ENCODE measurements around the gene MAGOH.

Gene MAGOH

DNA sequence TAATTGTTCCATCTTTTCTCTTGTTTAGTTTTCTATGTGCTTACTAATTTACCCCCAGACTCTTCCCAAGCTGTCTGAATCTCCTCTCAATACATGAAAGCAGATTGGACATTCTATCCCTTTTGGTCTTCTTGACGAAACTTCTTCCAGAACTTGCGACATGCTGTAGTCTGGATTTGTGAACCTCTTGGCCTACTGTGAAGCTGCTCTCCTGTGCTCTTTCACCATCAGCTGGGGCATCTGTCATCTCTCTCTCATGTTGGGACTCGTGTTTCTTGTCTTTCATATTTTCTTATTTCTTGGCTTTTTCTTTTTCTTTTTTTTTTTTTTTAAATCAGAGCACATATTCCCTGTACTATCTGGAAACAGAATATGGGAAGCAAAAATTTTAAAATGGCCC, 34.9 kb downstream of the MAGOH start:
- Histone ChIP-seq H3K79me2 (ENCODE audit: insufficient read depth, low read length) (peaks cover 3% of the 10 kb centered on the region; the same call in 1 of the 2 replicates), H3K27me3 (ENCODE audit: insufficient read depth, low read length, poor library complexity, severe bottlenecking) (no peaks in the 10 kb centered on the region), H3K9me3 (ENCODE audit: insufficient read depth, low read depth, low read length) (peaks cover 17% of the 10 kb centered on the region; the same call in 1 of the 2 replicates), H2AFZ (ENCODE audit: low read length) (no peak overlapping the region), H4K20me1 (ENCODE audit: insufficient read depth, low read length, poor library complexity, severe bottlenecking) (no peaks in the 10 kb centered on the region), H3K9ac (ENCODE audit: low read depth, low read length, poor library complexity, severe bottlenecking) (no peak overlapping the region), H3K4me2 (ENCODE audit: low read depth, low read length, poor library complexity, severe bottlenecking) (no peak overlapping the region), H3K4me3 (ENCODE audit: low read length, poor library complexity, severe bottlenecking) (no peak overlapping the region), H3K36me3 (ENCODE audit: insufficient read depth, low read length) (peaks cover 24% of the 10 kb centered on the region; the same call in 1 of the 2 replicates), H3K4me1 (ENCODE audit: insufficient read depth, low read length, poor library complexity, severe bottlenecking) (peaks cover 3% of the 10 kb centered on the region), H3F3A (ENCODE audit: low read depth) (no peaks in the 10 kb centered on the region), H3K9me2 (replicated peaks; ENCODE audit: low read depth, low read length) (no peaks in the 10 kb centered on the region)
- no peak for TF ChIP-seq EZH2phosphoT487 (IDR thresholded peaks at IDR 0.05; ENCODE audit: borderline replicate concordance)
- TF ChIP-seq, protein P1, sequence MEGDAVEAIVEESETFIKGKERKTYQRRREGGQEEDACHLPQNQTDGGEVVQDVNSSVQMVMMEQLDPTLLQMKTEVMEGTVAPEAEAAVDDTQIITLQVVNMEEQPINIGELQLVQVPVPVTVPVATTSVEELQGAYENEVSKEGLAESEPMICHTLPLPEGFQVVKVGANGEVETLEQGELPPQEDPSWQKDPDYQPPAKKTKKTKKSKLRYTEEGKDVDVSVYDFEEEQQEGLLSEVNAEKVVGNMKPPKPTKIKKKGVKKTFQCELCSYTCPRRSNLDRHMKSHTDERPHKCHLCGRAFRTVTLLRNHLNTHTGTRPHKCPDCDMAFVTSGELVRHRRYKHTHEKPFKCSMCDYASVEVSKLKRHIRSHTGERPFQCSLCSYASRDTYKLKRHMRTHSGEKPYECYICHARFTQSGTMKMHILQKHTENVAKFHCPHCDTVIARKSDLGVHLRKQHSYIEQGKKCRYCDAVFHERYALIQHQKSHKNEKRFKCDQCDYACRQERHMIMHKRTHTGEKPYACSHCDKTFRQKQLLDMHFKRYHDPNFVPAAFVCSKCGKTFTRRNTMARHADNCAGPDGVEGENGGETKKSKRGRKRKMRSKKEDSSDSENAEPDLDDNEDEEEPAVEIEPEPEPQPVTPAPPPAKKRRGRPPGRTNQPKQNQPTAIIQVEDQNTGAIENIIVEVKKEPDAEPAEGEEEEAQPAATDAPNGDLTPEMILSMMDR (conservative IDR thresholded peaks at IDR 0.05; ENCODE audit: low read length): no peak

DNA sequence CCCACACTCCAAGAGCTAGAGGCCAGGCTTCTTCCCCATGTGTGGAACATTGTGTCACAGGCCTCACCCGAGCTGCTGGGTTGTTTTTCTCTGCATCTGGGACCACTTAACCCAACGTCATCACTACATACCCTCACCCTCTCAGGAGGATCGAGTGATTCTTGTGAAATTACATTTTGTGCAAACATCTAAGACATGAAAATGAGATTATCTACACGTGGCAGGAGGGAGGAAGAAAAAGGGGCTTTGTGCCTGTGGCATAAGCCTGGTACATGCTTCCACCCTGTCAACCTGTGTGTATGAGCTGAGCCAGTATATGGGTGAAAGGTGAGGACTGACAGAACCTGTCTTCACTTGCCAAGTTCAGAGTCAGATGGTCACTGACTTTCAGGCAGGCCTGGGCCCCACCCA, 40.1 kb downstream of the MAGOH start:
- no peaks in the 10 kb centered on the region for H3F3A ChIP-seq (ENCODE audit: low read depth)
- H4K20me1 ChIP-seq (ENCODE audit: insufficient read depth, low read length, poor library complexity, severe bottlenecking): no peaks in the 10 kb centered on the region
- H3K27me3 ChIP-seq (ENCODE audit: insufficient read depth, low read length, poor library complexity, severe bottlenecking): no peaks in the 10 kb centered on the region
- H2AFZ ChIP-seq (ENCODE audit: low read length): no peak overlapping the region
- peaks cover 21% of the 10 kb centered on the region for H3K4me1 ChIP-seq (ENCODE audit: insufficient read depth, low read length, poor library complexity, severe bottlenecking)
- peak overlapping the region; percentile 85 for H3K4me3 ChIP-seq (ENCODE audit: low read length, poor library complexity, severe bottlenecking)
- TF ChIP-seq EZH2phosphoT487 (IDR thresholded peaks at IDR 0.05; ENCODE audit: borderline replicate concordance): no peak
- TF ChIP-seq, protein P1 (conservative IDR thresholded peaks at IDR 0.05; ENCODE audit: low read length): no peak
- 0 out of 2 replicates have a peak, but pooled peaks cover 1% of the 10 kb centered on the region for H3K36me3 ChIP-seq (ENCODE audit: insufficient read depth, low read length)
- H3K9me2 ChIP-seq (replicated peaks; ENCODE audit: low read depth, low read length): no peaks in the 10 kb centered on the region
- H3K9ac ChIP-seq (ENCODE audit: low read depth, low read length, poor library complexity, severe bottlenecking): peak overlapping the region; percentile 96
- H3K4me2 ChIP-seq (ENCODE audit: low read depth, low read length, poor library complexity, severe bottlenecking): peak overlapping the region; percentile 94
- peaks cover 20% of the 10 kb centered on the region for H3K79me2 ChIP-seq (ENCODE audit: insufficient read depth, low read length)
- no peaks in the 10 kb centered on the region for H3K9me3 ChIP-seq (ENCODE audit: insufficient read depth, low read depth, low read length)

DNA sequence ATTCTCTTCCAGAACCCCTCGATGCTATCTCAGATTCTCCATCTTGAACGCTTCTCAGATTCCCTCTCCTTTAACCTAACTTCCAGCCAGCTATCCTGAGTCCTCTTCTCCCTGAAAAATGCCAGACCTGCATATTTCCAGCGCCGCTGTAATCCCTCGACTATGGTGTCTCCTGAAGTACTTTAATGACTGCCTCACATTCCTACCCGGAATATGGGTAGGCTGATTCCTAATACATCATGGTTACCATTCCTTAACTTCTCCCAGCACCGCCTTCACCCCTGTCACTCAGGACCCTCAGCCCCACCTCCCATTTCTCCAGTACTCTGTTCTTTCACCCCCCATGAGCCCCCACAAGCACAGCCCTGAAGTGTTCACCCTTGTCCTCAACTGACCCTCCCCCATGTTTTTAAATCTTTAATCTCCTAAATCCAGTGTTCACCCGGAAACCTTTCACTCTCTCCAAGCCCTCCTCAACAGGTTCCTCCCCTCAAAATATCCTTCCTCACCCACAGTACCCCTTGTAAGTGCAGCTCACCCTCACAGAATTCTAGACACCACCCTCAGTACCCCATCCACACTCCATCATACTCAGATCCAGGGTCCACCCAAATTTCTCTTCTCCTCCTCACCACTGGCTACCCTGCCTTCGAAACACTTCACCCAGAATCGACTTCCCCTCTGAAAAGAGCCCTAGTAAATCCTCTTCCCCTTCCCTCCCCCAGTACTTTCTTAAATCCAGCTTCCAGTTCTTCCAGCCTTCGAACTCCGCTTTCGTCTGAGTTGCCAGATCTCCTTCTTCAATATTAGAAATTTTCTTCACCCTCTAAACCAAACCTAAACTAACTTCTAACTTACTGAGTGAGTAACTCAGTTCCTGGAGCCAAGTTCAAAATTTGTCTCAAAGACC, 40.8 kb downstream of the MAGOH start:
- H3K9me2 ChIP-seq (replicated peaks; ENCODE audit: low read depth, low read length): no peaks in the 10 kb centered on the region
- no peaks in the 10 kb centered on the region for H3K9me3 ChIP-seq (ENCODE audit: insufficient read depth, low read depth, low read length)
- peaks cover 21% of the 10 kb centered on the region for H3K4me1 ChIP-seq (ENCODE audit: insufficient read depth, low read length, poor library complexity, severe bottlenecking)
- peak overlapping the region; percentile 96 for H3K9ac ChIP-seq (ENCODE audit: low read depth, low read length, poor library complexity, severe bottlenecking)
- H2AFZ ChIP-seq (ENCODE audit: low read length): peak overlapping the region; percentile 64
- H3K27me3 ChIP-seq (ENCODE audit: insufficient read depth, low read length, poor library complexity, severe bottlenecking): no peaks in the 10 kb centered on the region
- TF ChIP-seq, protein P1 (conservative IDR thresholded peaks at IDR 0.05; ENCODE audit: low read length): no peak
- no peak for TF ChIP-seq EZH2phosphoT487 (IDR thresholded peaks at IDR 0.05; ENCODE audit: borderline replicate concordance)
- peaks cover 20% of the 10 kb centered on the region for H3K79me2 ChIP-seq (ENCODE audit: insufficient read depth, low read length)
- no peaks in the 10 kb centered on the region for H3K36me3 ChIP-seq (ENCODE audit: insufficient read depth, low read length)
- H3K4me2 ChIP-seq (ENCODE audit: low read depth, low read length, poor library complexity, severe bottlenecking): peak overlapping the region; percentile 94
- no peaks in the 10 kb centered on the region for H3F3A ChIP-seq (ENCODE audit: low read depth)
- H4K20me1 ChIP-seq (ENCODE audit: insufficient read depth, low read length, poor library complexity, severe bottlenecking): no peaks in the 10 kb centered on the region
- peak overlapping the region; percentile 85 for H3K4me3 ChIP-seq (ENCODE audit: low read length, poor library complexity, severe bottlenecking)

All from Loucy (cell line).